Stimulated activated CD8-positive, alpha-beta memory T cell treated with anti-CD3 and anti-CD28 coated beads, Interleukin-12 subunit alpha, Interleukin-12 subunit beta, amount 100 ng/mL, for 4 hours (primary cell): ENCODE measurements around the gene CWC27.

Source experiments
- DNase-seq: peaks from one replicate; pipeline ENCODE4 v3.0.0-alpha.2; 2020; ENCODE audit warnings: low read depth

Gene CWC27

DNA sequence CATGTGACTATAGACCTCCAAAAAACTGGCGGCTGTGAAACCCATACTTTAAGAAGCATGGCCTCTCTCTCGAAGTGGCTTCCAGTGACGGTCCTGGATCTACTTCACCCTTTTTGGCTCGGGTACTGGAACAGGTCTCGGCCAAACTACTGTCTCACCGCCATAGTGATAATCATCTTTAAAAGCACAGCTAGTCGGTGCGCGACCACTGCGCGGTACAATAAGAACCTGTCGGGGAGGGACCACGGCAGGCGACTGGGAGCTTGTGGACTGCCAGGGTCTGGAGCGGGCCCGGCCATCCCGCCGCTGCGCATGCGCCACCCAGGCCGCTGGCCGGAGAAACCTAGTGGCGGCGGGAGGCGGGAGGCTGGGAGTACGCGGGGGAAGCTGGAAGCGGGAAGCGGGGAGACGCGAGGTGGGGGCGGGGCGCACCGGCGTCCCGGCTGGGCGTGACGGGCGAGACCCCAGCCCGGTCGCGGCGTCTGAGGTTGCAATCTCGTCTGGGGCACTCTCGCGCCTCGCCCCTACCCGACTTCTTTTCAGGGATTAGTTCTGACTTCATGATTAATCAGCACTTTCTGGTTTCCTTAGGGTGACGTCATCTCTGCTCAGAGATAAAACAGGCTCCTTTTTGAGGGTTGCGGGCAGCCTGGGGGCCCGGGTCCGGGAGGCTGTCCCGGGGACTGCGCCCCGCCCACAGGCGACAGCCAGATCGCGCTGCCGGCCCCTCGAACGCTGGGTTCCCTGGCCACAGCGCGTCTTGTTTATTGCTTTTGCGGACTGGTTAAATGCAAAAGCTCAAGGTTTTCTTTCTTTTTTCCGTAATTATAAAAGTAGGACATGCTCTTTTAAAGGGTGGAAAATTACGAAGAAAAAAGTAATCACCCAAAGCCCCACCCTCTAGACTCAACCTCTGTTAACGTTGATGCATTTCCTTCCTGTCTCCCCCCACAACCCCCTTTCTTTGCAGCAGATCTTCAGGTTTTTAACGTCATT is 266.8 kb downstream of the CWC27 start:
- peak; percentile 72 for DNase-seq

DNA sequence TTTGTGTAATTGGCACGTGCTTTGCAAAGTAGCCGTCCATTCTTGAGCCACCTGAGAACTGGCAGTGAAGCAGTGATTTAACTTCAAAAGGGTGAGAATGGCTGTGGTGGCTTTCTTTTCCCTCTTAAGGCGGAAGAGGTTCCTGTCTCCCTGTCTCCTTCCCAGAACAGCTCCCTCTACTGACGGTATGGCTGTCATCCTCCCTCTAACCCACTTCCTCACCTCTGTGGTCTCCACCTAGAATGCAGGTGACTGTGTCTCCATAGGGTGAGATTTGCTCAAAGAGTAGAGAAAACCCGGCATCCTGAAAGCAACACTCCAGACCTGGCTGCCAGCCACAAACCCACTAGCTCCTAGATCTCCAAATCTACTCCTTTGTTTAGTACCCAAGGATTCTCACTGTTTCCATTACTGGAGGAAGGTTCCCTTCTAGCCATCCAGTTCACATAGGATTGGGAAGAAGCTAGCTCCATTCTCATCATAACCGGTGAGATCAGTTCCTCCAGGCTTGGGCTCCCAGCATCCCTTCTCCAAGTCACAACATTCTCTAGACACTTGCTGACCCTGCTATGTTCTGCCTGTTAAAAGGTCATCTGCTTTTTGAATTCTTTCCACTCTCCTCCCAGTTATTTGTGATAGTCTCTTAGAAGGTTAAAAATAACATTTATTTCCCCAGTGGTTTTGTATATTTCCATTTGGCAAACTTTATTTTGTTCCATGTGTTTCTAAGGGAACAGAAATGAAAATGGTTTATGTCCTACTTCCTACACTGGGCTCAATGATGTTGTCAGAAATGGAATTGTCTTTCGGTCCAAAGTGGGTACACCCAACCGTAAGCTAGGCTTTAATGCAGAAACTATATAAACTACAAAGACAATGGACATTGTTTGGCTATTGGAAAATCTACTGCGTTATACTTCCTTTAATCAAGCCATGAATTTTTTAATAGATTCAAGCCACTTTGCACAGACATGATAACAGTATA is 269.4 kb downstream of the CWC27 start:
- DNase-seq: no peak

DNA sequence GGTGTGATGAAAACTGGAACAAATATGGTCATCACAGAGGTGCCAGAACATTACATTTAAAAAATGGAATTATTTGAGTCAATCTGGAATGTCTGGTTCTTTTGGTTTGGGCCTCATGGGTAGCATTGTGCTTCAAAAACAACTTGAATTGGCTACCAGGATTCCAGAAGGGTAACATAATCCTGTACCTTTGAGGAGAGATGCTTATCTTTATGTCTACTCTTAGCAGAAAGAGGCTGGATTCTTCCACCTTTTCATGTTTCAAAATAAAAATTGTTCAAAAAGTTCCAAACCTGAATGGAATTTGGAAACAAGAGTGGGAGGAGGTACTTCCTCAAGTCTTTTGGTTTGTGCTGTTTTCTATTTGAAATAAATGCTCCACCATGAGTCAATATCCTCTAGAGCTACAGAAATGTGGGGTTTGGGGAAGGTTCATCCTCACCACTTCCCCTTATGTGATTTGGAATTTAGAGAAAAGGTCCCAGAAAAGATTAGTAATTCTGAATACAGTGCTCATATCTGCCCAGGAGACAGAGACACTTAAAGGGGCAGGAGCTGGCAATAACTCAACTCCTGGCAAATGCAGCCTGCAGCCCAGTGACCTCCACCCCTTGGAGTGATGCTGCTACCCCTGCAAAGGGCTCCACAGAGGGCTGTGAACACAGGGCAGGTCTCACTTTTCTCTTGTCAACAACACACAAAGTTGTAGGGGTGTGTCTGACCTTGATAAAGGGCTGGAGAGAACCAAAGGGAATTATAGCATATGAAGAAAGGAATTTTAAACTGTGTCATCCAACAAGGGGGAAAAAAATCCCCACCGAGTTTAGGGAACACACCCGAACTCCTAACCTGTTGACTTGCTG is 272.8 kb downstream of the CWC27 start:
- DNase-seq: no peak

DNA sequence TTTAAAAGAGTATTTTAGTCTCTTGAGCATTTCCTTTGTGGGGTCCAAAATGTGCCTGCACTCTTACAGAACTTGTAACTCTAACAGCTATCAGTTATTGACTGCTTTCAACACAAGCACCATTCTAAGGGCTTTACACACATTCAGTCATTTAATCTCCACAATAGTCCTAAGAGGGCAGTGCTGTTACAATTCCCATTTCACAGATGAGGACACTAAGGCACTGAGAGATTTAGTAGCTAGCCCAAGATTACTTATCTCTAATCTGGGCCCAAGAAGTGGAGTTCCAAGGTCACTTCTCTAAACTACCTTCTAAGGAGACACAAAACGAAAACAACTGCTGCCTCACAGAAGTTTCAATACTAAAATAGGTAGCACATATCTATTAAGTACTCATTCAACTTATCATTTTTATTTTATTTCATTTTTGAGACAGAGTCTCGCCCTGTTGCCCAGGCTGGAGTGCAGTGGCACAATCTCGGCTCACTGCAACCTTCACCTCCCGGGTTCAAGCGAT is 275.2 kb downstream of the CWC27 start:
- no peak for DNase-seq

DNA sequence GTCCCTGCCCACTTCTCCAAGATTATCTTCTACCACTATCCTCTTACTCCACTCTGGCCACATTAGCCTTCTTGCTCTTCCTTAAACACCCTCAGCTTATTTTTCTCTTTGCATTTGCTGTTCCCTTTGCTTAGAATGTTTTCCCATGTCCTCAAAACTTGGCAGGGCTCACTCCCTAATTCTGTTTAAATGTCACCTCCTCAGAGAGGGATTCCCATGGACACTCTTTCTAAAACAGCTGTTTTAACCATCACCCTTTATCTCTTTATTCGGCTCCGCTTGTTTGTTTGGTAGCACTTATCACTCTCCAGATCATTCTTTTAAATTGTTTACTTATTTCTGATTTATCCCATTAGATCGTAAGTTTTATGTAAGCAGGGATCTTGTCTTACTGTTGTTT is 278.5 kb downstream of the CWC27 start:
- DNase-seq: no peak

DNA sequence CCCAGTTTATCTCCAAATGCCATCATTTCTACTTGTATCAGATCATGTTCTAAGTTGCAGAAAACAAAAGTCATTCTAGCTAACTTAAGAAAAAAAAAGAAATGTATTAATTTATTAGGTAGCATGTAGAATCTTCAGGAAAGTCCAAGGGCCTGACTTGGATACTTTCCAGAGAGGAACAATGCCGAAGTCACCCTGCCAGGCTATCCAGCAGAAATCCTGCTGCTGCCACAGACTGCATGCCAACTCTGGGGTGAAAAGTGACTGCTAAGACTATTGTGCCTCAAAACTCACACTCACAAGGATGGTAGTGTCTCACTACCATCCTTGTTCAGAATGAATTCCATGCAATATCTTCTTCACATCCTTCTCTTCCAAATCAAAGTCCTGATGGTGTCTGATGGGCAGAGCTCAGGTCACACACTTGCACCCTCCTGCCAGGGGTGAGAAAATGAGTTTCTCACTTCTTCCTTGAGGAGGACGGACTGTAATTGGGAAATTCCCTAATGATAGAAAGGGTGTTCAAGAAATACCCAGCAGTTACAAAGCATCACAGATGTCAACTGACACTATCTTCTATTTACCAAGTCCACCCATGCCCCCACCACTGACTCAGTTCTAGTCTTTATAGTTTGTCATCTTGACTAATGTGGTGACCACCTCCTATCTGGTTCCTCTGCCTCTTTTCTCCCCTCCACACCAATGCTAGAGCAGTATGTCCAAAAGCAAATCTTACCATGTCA is 279.4 kb downstream of the CWC27 start:
- DNase-seq: no peak

DNA sequence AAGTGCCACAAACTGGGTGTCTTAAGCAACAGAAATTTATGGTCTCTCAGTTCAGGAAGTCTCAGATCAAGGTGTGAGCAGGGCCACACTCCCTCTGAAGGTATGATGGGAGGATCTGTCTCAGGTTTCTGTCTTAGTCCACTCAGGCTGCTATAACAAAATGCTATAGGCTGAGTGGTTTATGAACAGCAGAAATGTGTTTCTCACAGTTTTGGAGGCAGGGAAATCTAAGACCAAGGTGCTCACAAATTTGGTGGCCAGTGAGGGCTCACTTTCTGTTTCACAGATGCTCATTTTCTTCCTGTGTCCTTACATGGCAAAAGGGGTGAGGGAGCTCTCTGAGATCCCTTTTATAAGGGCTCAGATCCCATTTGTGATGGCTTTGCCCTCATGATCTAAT is 281.4 kb downstream of the CWC27 start:
- no peak for DNase-seq

DNA sequence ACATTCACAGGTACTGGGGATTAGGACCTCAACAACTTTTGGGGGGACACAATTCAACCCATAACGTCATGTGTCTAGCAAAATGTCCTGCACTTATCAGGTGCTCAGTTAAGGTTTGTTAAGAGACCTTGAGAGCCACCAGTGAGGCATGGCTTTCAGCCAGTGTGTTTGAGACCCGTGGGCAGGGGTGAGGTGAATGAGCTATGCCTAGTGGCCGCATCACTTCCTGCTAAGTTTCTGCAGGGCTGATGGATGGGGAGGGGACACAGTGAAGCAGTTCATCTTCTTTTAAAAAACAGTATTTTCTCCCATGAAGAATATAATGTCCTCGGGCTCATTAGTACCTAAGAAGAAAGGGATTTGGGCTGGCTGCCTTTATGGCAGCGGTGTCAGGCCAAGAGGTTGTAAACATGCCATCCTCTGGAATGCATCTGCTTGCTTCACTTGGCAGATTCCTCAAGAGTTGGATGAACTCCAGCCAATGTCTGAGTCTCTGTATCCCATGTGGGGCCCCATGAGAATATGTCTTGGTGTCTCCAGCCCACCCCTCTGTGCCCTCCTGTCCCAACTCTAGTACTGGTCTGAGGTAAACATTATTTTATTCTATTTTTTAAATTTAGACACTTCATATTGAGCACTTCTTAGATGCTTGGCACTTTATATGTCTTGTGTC is 282.2 kb downstream of the CWC27 start:
- DNase-seq: no peak

DNA sequence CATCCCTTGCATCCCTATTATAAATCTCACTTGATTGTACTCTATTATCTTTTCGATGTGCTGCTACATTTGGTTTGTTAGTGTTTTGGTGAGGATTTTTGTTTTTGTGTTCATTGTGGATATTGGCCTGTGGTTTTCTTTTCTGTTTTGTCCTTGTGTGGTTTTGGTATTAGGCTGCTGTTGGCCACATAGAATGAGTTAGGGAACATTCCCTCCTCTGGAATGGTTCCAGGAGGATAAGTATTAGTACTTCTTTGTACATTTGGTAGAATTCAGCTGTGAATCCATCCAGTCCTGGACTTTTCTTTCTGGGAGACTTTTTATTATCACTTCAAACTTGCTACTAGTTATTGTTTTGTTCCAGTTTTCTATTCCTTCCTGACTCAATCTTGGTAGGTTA is 287.2 kb downstream of the CWC27 start:
- DNase-seq: no peak

DNA sequence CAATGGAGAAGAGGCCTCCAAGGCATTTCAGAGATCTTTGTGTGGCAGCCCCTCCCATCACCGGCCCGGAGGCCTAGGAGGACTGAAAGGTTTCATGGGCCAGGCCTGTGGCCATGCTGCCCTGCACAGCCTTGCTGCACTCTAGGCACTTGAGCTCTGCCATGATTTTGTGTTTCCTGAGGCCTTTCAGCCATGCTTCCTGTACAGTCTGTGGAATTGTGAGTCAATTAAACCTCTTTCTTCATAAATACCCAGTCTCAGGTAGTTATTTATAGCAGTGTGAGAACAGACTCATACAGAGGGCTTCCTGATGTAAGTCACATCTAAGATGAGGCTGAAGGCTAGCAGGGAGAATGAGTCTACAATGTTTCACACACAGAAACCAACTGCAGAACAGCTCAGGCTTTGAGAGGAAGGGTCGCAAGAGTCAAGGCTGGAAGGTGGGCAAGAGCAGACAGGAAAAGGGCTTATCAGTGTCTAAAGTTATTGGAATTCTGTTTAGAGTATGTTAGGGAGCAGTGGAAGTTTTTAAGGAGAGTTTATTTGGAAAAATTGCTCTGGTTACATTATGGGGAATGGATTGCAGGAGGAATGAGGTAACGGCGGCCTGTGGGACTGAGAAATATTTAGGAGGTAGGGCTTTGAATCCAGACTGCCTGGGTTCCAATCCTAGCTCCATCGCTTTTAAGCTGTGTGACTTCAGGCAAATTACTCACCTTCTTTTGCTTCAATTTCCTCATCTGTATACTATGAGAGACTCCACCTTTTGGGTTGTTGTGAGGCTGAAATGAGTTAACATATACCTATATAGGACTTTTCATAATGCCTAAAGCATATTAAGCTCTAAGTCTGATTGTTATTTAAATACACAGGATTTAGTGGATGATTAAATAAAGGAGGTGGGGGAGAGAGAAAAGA is 291.2 kb downstream of the CWC27 start:
- DNase-seq: no peak

DNA sequence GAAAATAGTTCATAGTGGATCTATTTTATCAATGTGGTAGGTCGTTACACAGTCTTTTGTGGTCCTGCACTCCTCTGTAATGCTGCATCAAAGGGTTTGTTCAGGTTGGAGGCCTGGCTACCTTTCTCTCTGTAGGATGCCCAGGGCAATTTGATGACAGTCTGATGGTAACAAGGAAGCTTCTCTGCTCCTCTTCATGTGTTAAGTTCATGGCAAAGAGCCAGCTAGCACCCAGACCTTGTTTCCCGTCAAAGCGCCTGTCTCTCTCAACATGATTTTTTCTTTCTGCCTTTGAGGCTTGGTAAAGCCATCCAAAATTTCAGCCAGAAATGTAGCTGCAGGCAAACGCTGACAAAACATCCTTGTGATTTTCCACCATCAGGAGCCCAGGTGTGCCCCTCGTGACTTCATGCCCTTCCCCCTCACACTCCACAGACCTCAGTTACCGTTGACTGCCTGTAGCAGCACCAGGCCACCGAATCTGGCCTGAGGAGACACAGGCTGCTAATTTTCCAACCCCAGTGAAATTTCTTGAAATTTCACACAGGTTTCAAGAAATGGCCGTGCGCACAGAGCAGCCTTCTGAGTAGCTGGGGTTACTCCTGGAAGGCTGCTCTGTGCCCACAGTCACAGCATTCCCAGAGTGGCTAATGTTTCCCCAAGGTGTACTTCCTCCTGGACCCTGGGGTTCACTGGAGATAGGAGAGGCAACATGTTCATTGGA is 292.7 kb downstream of the CWC27 start:
- DNase-seq: no peak

DNA sequence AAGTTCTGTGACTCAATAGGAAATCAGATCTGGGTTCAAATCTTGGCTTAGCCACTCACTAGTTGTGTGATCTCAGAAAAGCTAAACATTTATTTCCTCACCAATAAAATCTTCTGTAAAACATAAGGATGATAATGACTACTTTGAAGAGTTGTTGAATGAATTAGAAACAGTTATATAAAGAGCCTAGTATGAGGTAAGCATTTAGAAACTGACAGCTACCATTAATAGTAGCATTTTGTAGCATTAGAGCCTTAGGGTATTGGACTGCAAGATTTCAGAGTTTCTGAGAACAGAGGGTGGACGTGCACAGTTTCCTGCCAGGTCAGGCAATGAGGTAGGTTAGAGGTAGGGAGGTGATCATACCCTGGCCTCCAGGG is 293.2 kb downstream of the CWC27 start:
- DNase-seq: no peak

DNA sequence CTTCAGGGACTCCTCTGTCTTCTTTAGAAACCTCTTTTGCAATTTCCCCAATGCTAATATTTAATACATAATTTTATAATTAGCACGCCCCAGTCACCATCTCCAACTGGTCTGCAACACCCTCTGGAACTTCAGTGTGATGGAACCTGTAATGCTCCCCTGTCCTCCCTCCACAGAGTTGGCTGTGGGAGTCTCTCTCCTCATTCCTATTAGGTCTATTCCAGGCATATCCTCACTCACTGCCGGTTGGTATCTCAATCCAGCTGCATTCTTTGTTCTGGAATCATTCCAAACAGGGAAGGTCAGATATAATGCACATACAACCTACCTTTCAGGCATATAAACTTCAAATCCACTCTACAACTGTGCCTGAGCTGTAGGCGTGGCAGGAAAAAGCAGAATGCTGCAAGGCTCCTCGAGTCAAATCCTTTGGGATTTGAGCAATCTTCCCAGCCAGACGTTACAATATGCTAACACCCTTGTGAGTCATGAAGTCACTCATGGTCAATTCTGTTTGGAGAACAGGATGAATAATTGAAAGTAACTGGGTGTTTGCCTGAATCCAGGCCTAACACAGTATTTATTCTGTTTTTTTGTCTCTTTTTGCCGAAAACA is 293.8 kb downstream of the CWC27 start:
- DNase-seq: no peak

DNA sequence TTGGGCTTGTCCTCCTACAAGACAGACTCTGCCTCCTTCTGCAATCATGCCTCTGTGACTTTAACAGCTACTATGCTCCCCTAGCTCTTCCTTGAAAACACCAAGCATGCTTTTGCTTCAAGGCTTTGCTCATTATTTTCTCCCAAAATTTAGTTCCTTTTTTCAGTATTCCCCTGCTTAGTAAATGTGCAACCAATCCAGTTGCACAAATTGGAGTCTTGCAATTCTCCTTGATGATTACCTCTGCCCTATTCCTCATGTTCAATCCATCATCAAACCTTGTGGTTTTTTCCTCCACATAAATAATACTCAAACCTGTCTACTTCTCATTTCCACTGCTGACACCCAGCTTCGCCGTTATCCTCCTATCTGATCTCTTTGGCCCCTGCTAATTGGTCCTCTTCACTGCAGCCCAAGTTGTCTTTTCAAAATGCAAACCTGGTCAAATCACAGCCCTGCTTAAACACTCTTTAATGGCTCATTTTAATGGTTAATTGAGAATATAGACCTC is 296.3 kb downstream of the CWC27 start:
- DNase-seq: no peak

DNA sequence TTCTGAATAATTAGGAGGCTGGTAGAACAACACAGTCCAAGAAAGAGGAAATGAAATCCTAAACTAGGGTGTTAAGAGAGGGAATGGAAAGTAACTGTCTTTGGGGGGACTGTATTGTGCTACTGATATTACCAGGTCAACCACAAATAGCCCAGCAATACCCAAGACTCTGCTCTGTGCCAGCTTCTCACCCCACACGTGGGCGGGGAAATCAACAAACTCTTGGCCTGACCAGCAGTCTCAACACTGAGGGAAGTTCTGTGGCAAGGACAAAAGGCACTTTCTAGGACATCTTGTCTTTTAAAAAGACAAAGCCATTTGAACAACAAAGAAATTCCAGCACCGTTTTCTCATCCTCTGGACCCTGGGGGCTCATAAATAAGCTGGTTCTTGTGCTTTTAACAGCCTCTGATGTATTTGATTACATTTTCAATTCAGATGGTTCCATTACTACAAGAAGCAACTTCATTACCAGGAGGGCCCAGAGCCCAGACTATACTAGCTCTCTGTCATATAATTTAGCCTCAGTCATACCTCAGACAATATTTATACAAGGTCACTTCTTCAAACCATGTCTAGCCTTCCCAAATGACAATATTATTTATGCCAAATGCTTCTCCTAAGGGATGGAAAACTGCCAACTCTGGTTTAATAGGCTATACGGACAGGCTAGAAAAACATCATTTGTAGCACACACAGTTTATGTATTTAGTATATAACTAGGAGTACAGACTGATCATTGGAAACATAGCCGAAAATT is 297.8 kb downstream of the CWC27 start:
- DNase-seq: no peak

DNA sequence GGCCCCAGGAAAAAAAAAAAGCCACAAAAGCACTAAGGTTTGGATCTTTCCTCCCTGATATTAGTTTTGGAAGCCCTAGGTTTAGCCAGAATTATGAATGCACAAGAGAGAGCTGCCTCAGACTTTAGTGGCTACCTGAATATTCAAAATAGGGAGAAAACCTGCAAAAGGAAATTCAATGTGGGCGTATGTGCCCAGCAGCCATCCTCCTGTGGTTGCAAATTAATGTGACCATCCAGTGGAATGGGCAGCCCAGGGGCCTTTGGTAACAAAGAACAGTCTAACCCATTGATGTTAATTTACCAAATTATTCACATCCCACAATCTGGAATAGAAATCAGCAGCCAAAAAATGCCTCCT is 298.4 kb downstream of the CWC27 start:
- DNase-seq: no peak
